Mesenchymal stem cell (in vitro differentiated cells and primary cell): ENCODE results near the gene CERS6.

ENCODE experiments used
- DNase-seq: peaks from one replicate; pipeline ENCODE4 v3.0.0-alpha.2; 2013
- H2AFZ ChIP-seq: one replicate; pipeline ENCODE4 v1.6.1; 2013; ENCODE audit warnings: low read depth, mild to moderate bottlenecking, control low read depth, inconsistent platforms, low read length, moderate library complexity
- H2AK5ac ChIP-seq: 2 replicates; pipeline ENCODE4 v1.6.1; 2013; ENCODE audit warnings: low read length, moderate library complexity, mild to moderate bottlenecking, inconsistent platforms; ENCODE audit not compliant: severe bottlenecking
- H2BK120ac ChIP-seq: one replicate; pipeline ENCODE4 v1.6.1; 2013; ENCODE audit warnings: low read depth, mild to moderate bottlenecking, inconsistent platforms, low read length, moderate library complexity
- H2BK12ac ChIP-seq, 2 experiments: one replicate each; pipeline ENCODE4 v1.6.1; 2013; ENCODE audit warnings: inconsistent platforms in 2 of 2, low read length in 2 of 2, mild to moderate bottlenecking in 2 of 2, moderate library complexity in 2 of 2, control low read depth in 1 of 2
- H2BK15ac ChIP-seq: one replicate; pipeline ENCODE4 v1.6.1; 2013; ENCODE audit warnings: mild to moderate bottlenecking, low read depth, inconsistent platforms; ENCODE audit not compliant: poor library complexity, severe bottlenecking
- H2BK5ac ChIP-seq: 2 replicates; pipeline ENCODE4 v1.6.1; 2013; ENCODE audit warnings: low read depth, mild to moderate bottlenecking, low read length, control low read depth, inconsistent platforms; ENCODE audit not compliant: poor library complexity, severe bottlenecking
- H3K14ac ChIP-seq, 2 experiments: one replicate each; pipeline ENCODE4 v1.6.1; 2013; ENCODE audit warnings: inconsistent platforms in 2 of 2, low read length in 2 of 2, control low read depth in 1 of 2, mild to moderate bottlenecking in 1 of 2, moderate library complexity in 1 of 2
- H3K18ac ChIP-seq, 2 experiments: one replicate each; pipeline ENCODE4 v1.6.1; 2013; ENCODE audit warnings: inconsistent platforms in 2 of 2, low read length in 2 of 2, control low read depth in 1 of 2, low read depth in 1 of 2, mild to moderate bottlenecking in 1 of 2
- H3K23ac ChIP-seq, 2 experiments: one replicate each; pipeline ENCODE4 v1.6.1; 2013; ENCODE audit warnings: inconsistent platforms in 2 of 2, low read length in 2 of 2, mild to moderate bottlenecking in 2 of 2, moderate library complexity in 2 of 2, control low read depth in 1 of 2
- H3K27ac ChIP-seq: 2 replicates; pipeline ENCODE4 v1.5.1; 2013; ENCODE audit warnings: mild to moderate bottlenecking, moderate library complexity, low read length, control low read depth, inconsistent platforms; ENCODE audit not compliant: poor library complexity, severe bottlenecking
- H3K27me3 ChIP-seq, 2 experiments: 2 replicates each; pipeline versions ENCODE4 v1.6.1 to v1.7.0; 2013; ENCODE audit warnings: low read length in 2 of 2, mild to moderate bottlenecking in 2 of 2, moderate library complexity in 2 of 2, control low read depth in 1 of 2, inconsistent platforms in 1 of 2; ENCODE audit not compliant: control insufficient read depth in 1 of 2, insufficient read depth in 1 of 2
- H3K36me3 ChIP-seq, 2 experiments: 2 replicates each; pipeline versions ENCODE4 v1.6.1 to v1.7.0; 2013; ENCODE audit warnings: low read length in 2 of 2, control low read depth in 1 of 2, inconsistent platforms in 1 of 2, low read depth in 1 of 2, mild to moderate bottlenecking in 1 of 2; ENCODE audit not compliant: insufficient read depth in 2 of 2, control insufficient read depth in 1 of 2
- H3K4ac ChIP-seq, 2 experiments: one replicate each; pipeline ENCODE4 v1.6.1; 2013; ENCODE audit warnings: inconsistent platforms in 2 of 2, low read length in 2 of 2, mild to moderate bottlenecking in 2 of 2, moderate library complexity in 2 of 2, control low read depth in 1 of 2, low read depth in 1 of 2
- H3K4me1 ChIP-seq: 2 replicates; pipeline ENCODE4 v1.6.1; 2013; ENCODE audit warnings: low read depth, low read length, control low read depth; ENCODE audit not compliant: control insufficient read depth, insufficient read depth
- H3K4me2 ChIP-seq: 2 replicates; pipeline ENCODE4 v1.6.1; 2013; ENCODE audit warnings: low read length, mild to moderate bottlenecking, inconsistent platforms; ENCODE audit not compliant: poor library complexity, severe bottlenecking
- H3K4me3 ChIP-seq, 2 experiments: 2 replicates each; pipeline versions ENCODE4 v1.5.1 to v1.7.0; 2013; ENCODE audit warnings: low read length in 2 of 2, mild to moderate bottlenecking in 2 of 2, control low read depth in 1 of 2, low read depth in 1 of 2; ENCODE audit not compliant: insufficient read depth in 1 of 2
- H3K79me1 ChIP-seq: replicated peaks from 2 replicates; pipeline ENCODE4 v1.6.1; 2013; ENCODE audit warnings: mild to moderate bottlenecking, control low read depth, low read length, inconsistent platforms; ENCODE audit not compliant: poor library complexity, severe bottlenecking
- H3K9ac ChIP-seq: 2 replicates; pipeline ENCODE4 v1.7.0; 2013; ENCODE audit warnings: mild to moderate bottlenecking, low read length, moderate library complexity
- H3K9me3 ChIP-seq: 2 replicates; pipeline ENCODE4 v1.7.0; 2013; ENCODE audit warnings: mild to moderate bottlenecking, low read length; ENCODE audit not compliant: control insufficient read depth
- H4K8ac ChIP-seq: one replicate; pipeline ENCODE4 v1.6.1; 2013; ENCODE audit warnings: inconsistent platforms, mild to moderate bottlenecking, low read length, moderate library complexity
- H4K91ac ChIP-seq: one replicate; pipeline ENCODE4 v1.6.1; 2013; ENCODE audit warnings: mild to moderate bottlenecking, low read length, inconsistent platforms
- WGBS: methylation state at CpG from one replicate; pipeline ENCODE4 v1.1.7; 2013; ENCODE audit warnings: mixed read lengths; 5-methylcytosine and 5-hydroxymethylcytosine counted together

CERS6 gene

DNA sequence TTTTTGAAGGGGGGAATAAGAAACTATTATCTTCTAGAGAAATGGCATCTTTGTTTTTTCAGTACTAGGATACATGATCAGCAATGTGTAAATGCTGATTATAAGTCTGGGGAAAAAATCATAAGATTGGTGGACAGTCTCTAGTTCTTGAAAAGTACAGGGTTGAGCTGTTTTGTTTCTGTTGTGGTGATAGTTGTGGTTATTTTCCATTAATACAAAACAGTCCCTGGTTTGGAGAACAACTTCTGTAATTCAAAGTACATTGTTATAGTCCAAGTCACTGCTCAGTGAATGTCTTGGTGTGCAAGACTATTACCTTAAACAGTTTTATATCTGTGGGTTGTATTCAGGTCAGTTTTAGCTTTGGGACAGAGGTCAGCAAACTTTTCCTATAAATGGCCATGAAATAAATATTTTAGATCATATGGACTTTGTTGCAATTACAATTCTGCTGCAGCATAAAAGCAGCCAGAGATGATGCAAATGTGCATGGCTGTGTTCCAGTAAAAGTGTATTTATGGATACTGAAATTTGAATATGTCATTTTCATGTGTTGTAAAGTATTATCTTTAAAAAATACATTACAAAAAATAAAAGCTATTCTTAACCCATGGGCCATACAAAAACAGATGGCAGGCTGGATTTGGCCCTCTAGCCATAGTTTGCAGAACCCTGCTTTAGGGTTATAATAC is 111.0 kb downstream of the CERS6 start:
- Histone ChIP-seq H3K14ac (no peak overlapping the region), H3K36me3 (no peaks in the 10 kb centered on the region), H3K27ac (no peak overlapping the region), H2BK12ac (no peak overlapping the region), H3K4me1 (no peaks in the 10 kb centered on the region), H3K18ac (no peak overlapping the region), H3K79me1 (peaks cover 6% of the 10 kb centered on the region), H2BK120ac (no peak overlapping the region), H3K9ac (no peak overlapping the region), H3K4me3 (no peak overlapping the region), H2BK5ac (no peak overlapping the region), H4K8ac (no peak overlapping the region), H2AFZ (no peak overlapping the region), H2AK5ac (no peak overlapping the region), H2BK15ac (no peak overlapping the region), H4K91ac (no peak overlapping the region), H3K27me3 (no peaks in the 10 kb centered on the region), H3K4ac (no peak overlapping the region), H3K23ac (no peak overlapping the region), H3K9me3 (no peaks in the 10 kb centered on the region), H3K4me2 (no peak overlapping the region)
- no peak for DNase-seq

DNA sequence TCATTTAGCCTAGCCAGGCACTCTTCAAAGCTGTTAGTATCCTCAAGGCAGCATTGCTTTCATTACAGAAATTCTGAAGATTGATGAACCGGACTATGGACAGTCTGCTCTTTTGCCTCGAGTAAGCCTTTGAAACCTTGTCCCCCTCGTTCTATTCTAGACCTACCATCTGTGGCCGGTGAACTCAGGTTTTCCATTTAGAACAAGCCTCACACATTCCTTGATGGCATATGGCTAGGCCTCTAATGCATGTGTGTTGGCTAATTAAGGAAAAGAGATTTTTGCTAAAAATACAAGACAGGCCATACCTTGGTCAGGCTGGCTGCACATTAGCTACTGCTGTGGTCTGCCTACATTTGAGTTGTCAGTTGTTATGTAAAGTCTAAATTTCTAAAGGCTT is 111.8 kb downstream of the CERS6 start:
- 98% methylated on average over 4 of the region's 4 CpGs for WGBS

DNA sequence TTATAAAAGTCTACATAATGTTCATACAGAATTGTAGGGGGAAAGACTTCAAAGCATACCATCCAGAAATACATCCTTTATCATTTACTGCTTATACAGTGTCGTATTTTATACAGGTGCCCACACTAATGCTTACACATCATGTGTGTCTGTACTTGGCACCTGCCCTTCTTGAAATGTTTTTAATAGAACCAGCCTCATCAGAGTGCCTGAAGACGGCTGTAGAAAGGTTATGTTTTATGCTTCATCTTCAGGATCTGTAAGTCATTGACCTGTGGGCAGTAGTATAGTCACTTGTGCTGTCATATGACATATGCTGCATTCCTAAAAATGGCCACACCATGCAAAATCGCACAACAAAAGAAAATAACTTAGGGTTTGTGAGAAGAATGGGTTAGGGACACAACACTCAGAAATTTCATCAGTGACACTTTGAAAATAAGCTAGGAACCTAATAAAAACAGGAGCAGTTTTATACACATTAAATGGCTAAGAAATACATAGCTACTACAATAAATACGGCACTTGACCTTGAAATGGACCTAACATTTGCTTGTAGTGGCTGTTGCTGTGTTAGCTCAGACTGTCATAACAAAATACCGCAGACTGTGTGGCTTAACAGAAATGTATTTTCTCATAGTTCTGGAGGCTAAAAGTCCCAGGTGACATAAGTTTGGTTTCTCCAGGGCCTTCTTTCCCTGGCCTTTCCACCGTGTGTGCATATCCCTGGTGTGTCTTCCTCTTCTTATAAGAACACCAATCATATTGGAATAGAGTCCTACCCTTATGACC is 112.6 kb downstream of the CERS6 start:
- H2AK5ac ChIP-seq: no peak overlapping the region
- H3K79me1 ChIP-seq: peaks cover 10% of the 10 kb centered on the region
- no peak overlapping the region for H4K8ac ChIP-seq
- peak overlapping the region in 1 of 2 experiments; percentile 55 for H3K18ac ChIP-seq
- no peak overlapping the region for H4K91ac ChIP-seq
- H2BK120ac ChIP-seq: no peak overlapping the region
- no peaks in the 10 kb centered on the region for H3K27me3 ChIP-seq
- H2AFZ ChIP-seq: no peak overlapping the region
- H3K4ac ChIP-seq: no peak overlapping the region
- no peaks in the 10 kb centered on the region for H3K9me3 ChIP-seq
- H3K23ac ChIP-seq: no peak overlapping the region
- no peak overlapping the region for H3K4me2 ChIP-seq
- H2BK15ac ChIP-seq: no peak overlapping the region
- no peak overlapping the region for H3K9ac ChIP-seq
- no peak overlapping the region for H3K14ac ChIP-seq
- H3K36me3 ChIP-seq: no peaks in the 10 kb centered on the region
- no peak overlapping the region for H3K27ac ChIP-seq
- peak overlapping the region in 1 of 2 experiments; percentile 23 for H2BK12ac ChIP-seq
- peak; percentile 89 for DNase-seq
- no peak overlapping the region for H2BK5ac ChIP-seq
- no peak overlapping the region for H3K4me3 ChIP-seq
- 58% methylated on average over 6 of the region's 6 CpGs for WGBS
- H3K4me1 ChIP-seq: no peaks in the 10 kb centered on the region

More for the DNA sequence above, 111.8 kb downstream of the CERS6 start:
- no peaks in the 10 kb centered on the region for H3K4me1 ChIP-seq
- no peak overlapping the region for H3K27ac ChIP-seq
- peak overlapping the region in 1 of 2 experiments; percentile 55 for H3K18ac ChIP-seq
- DNase-seq: no peak
- H2AK5ac ChIP-seq: no peak overlapping the region
- H3K4ac ChIP-seq: no peak overlapping the region
- no peak overlapping the region for H3K14ac ChIP-seq
- no peak overlapping the region for H2BK12ac ChIP-seq
- peaks cover 9% of the 10 kb centered on the region for H3K79me1 ChIP-seq
- no peaks in the 10 kb centered on the region for H3K36me3 ChIP-seq
- no peak overlapping the region for H3K4me3 ChIP-seq
- H4K8ac ChIP-seq: no peak overlapping the region
- H2BK5ac ChIP-seq: no peak overlapping the region
- no peak overlapping the region for H2BK120ac ChIP-seq
- no peak overlapping the region for H2AFZ ChIP-seq
- H3K4me2 ChIP-seq: no peak overlapping the region
- H3K9ac ChIP-seq: no peak overlapping the region
- no peaks in the 10 kb centered on the region for H3K9me3 ChIP-seq
- no peak overlapping the region for H4K91ac ChIP-seq
- H3K27me3 ChIP-seq: no peaks in the 10 kb centered on the region
- H2BK15ac ChIP-seq: no peak overlapping the region
- H3K23ac ChIP-seq: no peak overlapping the region

DNA sequence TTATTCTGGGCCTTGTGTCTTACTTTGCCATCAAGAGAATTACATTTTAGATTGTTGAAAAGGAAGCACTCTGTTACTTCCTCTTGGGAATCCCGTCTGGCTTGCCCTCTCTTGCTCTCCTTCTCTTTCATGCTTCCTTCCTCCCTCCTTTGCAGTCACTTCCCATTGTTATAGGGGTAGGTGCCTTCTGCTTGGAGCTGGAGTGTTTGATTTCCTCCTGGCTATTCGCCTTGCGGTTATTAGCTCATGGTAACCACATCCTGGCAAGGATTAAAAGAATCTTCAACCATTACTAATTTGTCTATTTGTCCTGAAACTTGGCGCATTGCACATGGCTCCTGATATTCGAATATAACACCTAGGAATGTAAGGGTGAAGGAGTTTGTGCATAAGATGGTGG is 115.0 kb downstream of the CERS6 start:
- 96% methylated on average over 4 of the region's 5 CpGs for WGBS
- DNase-seq: peak; percentile 11
- no peaks in the 10 kb centered on the region for H3K27me3 ChIP-seq
- H2BK15ac ChIP-seq: no peak overlapping the region
- H2BK120ac ChIP-seq: no peak overlapping the region
- no peak overlapping the region for H2AK5ac ChIP-seq
- no peak overlapping the region for H2BK5ac ChIP-seq
- no peak overlapping the region for H2BK12ac ChIP-seq
- H3K9me3 ChIP-seq: no peaks in the 10 kb centered on the region
- no peak overlapping the region for H3K18ac ChIP-seq
- no peak overlapping the region for H3K14ac ChIP-seq
- no peaks in the 10 kb centered on the region for H3K36me3 ChIP-seq
- no peaks in the 10 kb centered on the region for H3K4me1 ChIP-seq
- no peak overlapping the region for H3K4me3 ChIP-seq
- H3K4me2 ChIP-seq: no peak overlapping the region
- peaks cover 10% of the 10 kb centered on the region for H3K79me1 ChIP-seq
- H3K9ac ChIP-seq: no peak overlapping the region
- no peak overlapping the region for H3K4ac ChIP-seq
- H4K91ac ChIP-seq: no peak overlapping the region
- no peak overlapping the region for H3K27ac ChIP-seq
- H2AFZ ChIP-seq: no peak overlapping the region
- H4K8ac ChIP-seq: no peak overlapping the region
- H3K23ac ChIP-seq: no peak overlapping the region
